ENCODE data around the gene TRH.

TRH gene, protein sequence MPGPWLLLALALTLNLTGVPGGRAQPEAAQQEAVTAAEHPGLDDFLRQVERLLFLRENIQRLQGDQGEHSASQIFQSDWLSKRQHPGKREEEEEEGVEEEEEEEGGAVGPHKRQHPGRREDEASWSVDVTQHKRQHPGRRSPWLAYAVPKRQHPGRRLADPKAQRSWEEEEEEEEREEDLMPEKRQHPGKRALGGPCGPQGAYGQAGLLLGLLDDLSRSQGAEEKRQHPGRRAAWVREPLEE

GRCh38 chr3:129974564-129974832 is at the start of gene TRH:
TSS of gene TRH (plus strand) at chr3:129974720. CDS start at chr3:129975817, 1,097 bp downstream.
- no peak for DNase-seq

DNA sequence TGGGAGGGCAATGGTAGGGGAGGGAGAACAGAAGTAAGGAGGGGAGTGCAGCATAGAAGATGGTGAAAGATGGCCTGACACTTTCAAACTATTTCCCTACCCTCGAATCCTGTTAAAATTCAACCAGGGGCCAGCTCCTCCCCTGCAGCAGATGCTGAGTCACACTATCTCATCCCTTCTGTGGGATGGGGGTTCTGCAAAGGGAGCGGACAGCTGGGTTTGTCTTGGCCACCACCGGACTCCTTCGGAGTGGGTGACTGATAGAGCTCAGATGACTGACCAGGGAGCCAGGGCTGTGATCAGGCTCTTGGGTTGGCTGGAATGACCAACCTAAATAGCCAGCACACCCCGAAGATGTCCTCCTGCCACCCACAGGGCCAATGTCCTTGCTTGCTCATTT is 47.4 kb upstream of the TRH start:
- DNase-seq = no peak

GRCh38 chr3:129929383-129929782 is 45.1 kb upstream of the TRH start:
- DNase-seq = no peak

- no peak for DNase-seq
Measured at GRCh38 chr3:129933471-129933870, 41.0 kb upstream of the TRH start.

DNA sequence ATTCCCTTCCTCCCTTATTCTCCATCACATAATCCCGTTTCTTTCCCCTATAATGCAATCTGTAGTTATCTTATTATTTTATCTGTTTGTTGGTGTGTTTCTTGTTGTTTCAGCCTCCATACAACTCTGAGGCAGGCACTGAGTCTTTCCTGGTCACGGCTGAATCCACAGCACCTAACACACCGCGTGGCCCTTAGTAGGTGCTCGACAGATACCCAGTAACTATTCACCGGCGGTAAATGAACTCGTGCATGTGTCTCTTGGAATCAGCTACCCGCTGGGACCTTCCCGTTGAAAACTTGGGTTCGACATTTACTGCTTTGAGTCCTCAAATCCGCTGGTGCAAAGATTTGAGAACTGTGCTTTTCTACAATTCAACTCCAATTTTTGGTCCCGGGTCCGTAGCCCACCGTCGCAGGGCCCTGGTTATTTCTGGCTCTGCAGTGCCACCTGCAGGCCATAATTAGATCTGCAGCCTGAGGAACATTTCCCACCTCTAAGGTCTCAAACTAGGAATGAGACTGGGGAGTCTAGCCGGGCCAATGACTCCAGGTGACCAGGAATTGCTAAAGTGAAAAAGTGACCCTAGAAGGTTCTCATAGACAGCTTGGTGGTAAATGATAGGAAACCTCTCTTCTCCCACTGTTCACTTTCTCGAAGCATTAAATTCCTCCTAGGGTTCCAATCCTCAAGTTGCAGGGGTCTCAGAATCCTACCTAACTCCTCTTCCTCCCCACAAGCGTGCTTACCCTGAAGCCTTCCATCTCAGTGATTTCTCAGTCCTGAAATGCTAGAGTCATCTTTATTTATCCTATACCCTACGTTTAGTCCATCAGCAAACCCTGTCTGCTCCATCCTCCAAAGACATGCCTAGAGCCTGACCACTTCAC is 40.0 kb upstream of the TRH start:
- DNase-seq = peak in 1 of 2 donors; percentile 37

DNA sequence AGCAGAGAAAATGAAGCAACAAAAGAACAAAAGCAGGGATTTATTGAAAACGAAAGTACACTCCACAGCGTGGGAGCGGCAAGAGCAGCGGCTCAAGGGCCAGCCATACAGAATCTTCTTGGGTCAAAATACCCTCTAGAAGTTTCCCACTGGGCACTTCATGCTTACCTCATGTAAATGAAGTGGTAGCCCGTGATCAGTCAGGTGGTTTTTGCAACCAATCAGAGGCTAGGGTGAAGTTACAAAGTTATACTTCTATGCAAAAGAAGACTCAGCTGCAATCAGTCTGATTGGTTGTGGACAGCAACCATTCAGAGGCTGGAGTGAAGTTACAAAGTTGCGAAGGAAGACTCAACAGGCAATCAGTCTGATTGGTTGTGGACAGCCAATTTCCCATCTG is 37.8 kb upstream of the TRH start:
- DNase-seq = peak; percentile 15 to 66

DNA sequence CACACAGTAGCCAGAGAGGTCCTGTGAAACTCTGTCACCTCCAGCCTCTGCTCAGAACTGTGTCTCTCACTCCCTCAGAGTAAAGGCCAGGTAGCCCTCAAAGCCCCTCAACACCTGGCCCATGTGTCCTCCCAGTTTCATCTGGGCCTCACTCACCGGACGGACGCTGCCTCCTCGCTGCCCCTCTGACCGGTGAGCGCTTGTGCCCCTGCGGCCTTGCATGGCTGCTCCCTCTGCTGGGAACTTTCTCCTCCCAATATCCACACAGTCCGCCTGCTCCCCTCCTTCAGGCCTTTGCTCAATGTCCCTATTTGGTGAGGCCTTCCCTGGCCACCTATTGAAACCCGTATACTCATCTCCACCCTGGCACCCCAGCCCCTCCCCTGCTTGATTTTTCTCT is 36.8 kb upstream of the TRH start:
- DNase-seq = no peak

GRCh38 chr3:129938140-129938930 is 36.2 kb upstream of the TRH start:
- DNase-seq = no peak

DNA sequence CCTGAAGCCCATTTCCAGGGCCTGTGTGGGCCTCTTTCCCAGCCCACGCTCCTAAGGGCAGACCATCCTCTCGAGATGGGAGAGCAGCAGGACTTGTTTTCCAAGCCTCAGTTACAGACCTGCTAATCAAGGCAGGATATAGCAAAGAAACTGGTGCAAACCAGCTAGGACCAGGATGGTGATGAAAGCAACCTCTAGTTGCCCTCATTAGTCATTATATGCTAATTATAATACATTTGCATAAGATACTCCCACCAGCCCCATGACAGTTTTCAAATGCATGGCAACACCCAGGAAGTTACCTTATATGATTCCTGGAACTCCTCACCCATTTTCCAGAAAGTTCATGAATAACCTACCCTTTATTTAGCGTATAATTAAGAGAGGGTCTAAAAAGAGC is 34.4 kb upstream of the TRH start:
- DNase-seq = no peak

GRCh38 chr3:129942296-129942695 is 32.2 kb upstream of the TRH start:
- peak; percentile 36 to 53 for DNase-seq

DNA sequence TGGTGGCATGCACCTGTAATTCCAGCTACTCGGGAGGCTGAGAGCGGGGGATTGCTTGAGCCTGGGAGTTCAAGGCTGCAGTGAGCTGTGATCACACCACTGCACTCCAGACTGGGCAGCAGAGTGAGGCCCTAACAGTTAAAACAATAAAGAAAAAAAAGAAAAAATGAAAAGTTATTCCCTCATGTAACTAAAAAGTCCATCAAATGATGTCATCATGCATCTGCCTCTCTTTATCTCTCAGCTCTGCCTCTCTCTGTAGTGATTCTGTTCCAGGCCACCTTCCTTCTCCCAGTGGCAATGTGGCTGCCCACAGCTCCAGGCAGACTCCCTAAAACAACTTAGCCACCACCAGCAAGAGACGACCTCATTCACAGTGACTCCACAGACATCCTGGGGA is 31.5 kb upstream of the TRH start:
- DNase-seq = no peak

GRCh38 chr3:129944709-129945108 is 29.8 kb upstream of the TRH start:
- DNase-seq = no peak

GRCh38 chr3:129947538-129948240 is 26.8 kb upstream of the TRH start:
- DNase-seq = no peak

- DNase-seq = no peak
Measured at GRCh38 chr3:129950318-129951046, 24.0 kb upstream of the TRH start.

DNA sequence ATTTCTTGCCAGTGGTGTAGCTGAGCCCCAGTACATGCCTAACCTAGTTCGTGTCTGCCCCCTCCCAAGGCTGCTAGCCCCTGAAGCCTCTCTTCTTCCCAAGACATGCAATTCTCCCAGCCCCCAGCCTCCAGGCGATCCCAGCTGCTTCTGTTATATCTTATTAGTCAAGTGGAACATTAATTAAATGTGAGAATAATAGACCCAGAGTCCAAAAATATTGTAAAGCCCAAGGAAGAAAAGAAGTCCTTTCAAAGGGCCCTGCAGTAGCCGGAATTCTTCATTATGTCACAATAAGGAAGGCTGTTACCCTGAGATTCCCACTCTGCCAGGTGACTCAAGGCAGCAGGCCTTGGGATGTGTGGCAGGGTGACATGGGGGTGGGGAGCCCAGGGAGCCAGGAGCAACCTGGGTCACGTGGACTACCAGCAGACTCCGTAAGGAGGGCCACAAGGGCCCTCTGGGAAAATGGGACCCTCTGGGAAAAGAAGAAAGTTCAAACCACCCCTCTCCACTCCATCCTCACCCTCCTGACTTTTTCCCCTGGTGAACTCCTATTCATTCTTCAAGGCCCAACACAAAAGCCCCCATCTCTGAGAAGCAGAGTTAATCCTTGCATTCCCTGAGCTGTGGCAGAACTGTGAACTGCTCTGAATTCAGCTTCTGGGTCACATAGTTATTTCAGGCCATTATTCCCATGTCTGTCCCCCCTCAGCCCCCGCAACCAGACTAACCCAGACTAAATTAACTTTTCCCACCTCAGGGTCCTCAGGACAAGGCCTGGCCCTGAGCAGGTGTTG is 21.8 kb upstream of the TRH start:
- DNase-seq = no peak

DNA sequence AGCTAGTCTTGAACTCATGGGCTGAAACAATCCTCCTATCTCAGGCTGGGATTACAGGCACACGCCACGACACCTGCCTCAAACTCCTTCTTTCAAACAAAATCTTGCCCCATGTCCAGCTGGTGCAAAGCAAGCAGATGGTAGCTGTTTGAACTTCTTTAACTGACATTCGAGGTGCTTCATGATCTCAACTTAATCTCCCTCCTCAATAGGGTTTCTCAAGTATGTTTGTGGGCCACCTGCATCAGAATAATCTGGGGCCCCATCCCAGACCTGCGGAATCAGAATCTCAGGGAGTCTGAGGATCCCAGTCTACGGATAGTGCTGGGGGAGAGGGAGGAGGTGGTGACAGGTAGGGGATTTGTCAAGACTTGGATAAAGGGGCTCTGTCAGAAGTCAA is 20.9 kb upstream of the TRH start:
- DNase-seq = no peak

DNA sequence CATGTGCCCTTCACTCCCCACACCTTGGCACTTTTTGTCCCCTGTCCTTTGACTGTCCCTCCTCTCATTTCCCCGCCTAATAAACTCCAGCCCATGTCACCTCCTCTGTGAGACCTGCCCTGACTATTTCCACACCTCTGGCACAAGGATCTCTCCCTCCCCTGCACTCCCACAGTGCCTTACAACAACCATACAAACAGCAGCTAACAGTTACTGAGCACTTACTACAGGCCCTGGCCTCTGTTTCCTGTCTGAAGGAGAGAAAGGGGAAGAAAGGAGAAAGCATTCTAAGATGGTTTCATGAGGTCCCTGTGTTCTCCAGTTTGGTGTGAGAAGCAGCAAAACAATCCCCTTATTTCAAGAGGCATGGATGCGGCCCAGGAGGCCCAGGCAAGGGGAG is 20.0 kb upstream of the TRH start:
- no peak for DNase-seq

- DNase-seq = no peak
Measured at GRCh38 chr3:129956936-129957335, 17.6 kb upstream of the TRH start.

DNA sequence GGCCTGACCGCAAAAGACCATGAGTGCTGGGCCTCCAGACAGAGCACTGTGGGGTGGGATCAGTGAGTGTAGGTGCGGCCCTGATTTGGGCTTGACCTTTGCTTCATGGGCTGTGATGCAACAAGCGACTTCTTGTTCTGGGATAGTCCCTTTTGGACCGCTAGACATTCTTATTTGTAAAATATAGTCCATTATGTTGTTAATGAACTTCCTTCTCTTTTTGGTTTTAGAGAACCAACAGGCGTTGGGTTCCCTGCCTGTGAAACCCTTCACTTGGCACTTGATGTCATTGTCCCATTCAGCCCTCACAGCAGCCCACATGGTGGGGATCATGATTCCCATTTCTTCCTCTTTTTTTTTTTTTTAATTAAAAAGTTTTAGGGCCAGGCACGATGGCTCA is 15.8 kb upstream of the TRH start:
- peak in 1 of 2 donors; percentile 22 for DNase-seq

DNA sequence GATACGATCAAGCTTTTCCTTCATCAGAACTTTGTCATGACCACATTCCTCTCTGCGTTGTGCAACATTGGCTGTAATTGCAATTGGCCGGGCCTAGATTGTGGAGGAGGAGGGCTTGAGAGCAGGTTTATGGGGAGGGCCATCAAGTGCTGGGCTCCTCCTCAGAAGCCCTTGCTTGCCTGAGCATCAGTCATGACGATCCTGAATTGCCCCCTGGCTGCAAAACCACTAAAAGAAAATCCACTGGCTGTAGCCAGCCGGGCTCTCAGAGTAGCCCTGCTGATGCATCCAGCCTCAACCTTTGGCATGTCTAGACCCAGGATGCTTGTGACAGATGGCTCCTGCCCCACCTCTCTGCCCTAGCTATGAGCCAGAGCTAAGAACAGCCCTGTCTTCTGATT is 13.4 kb upstream of the TRH start:
- DNase-seq = no peak

DNA sequence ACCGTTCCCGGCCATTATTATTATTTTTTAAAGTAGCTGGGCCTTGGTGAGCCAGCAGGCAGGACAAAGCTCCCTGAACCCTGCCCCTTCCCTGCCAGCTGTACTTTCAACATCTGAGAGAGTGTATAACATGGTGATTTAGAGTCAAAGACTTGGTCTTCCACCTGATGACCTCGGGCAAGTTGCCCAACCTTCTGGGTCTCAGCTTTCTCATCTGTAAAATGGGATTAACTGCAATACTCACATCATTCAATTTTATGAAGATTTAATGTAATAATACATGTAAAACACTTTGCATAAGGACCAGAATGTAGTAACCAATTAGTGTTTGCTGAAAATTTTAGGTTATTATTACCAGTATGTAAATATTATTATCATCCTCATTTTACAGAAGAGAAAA is 11.9 kb upstream of the TRH start:
- no peak for DNase-seq

DNA sequence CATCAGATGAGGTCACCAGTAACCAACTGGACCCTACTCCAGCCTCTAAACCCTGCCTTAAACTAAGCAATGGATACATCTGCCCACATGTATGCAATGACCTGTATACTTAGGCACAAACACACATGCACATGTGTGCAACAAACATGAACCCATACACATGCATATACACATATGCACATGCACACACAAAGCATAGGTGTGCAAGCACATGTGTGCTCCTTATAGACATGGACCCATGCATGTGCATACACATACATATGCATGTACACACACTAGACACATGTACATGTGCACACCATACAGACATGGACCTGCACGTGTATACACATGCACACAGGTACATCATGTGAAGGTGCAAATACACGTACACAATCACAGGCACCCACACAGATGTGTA is 8.6 kb upstream of the TRH start:
- no peak for DNase-seq

Data from CD4-positive, alpha-beta T cell treated with Interferon alpha-2 for 1 hour (primary cell).